IMR-90 (cell line): Measurements from ENCODE around the gene CREB5. TPM values are rescaled to one million over a fixed set of nuclear protein-coding genes. Genes with fewer than 3 reads are reported as not detected.

ENCODE experiments used
- ATAC-seq: fragments of 200-7000 bp; cut with Tn5 transposase; 2 replicates; pipeline ENCODE4 v1.9.1; 2020; ENCODE audit warnings: low read depth, mild to moderate bottlenecking, moderate library complexity
- BruUV-seq: library from RNA; stranded (reverse); fragments of 400-500 nt; replicated peaks from 2 replicates; lab custom pipeline; 2021; lab: Mats Ljungman, UMichigan
- CTCF ChIA-PET: fragments of 300-600 bp; formaldehyde crosslinking; extraction: SDS; loops from one replicate; lab custom pipeline; 2021; ENCODE audit warnings: antibody characterized with exemption; lab: Yijun Ruan, JAX
- POLR2A ChIA-PET: fragments of 300-600 bp; sonication (Branson Sonifier 250); formaldehyde crosslinking; loops from one replicate; lab custom pipeline; 2022; ENCODE audit warnings: antibody characterized with exemption; ENCODE audit not compliant: unreplicated experiment; lab: Charles Lee
- DNase-seq: peaks from one replicate; pipeline ENCODE4 v3.0.0; 2013
- H2AFZ ChIP-seq: replicated peaks from 2 replicates; pipeline ENCODE3; 2013; ENCODE audit warnings: low read length, mild to moderate bottlenecking; ENCODE audit not compliant: poor library complexity
- H2AK5ac ChIP-seq: 2 replicates; pipeline ENCODE4 v1.6.1; 2013; ENCODE audit warnings: low read depth, low read length, inconsistent platforms
- H2AK9ac ChIP-seq: replicated peaks from 2 replicates; pipeline ENCODE3; 2013; ENCODE audit warnings: mild to moderate bottlenecking, low read depth, low read length, moderate library complexity; ENCODE audit not compliant: poor library complexity
- H2BK120ac ChIP-seq: 2 replicates; pipeline ENCODE4 v1.6.1; 2013; ENCODE audit warnings: low read depth, low read length, inconsistent platforms
- H2BK15ac ChIP-seq: 3 replicates; pipeline ENCODE4 v1.6.1; 2013; ENCODE audit warnings: low read depth, low read length, inconsistent platforms
- H2BK20ac ChIP-seq: 2 replicates; pipeline ENCODE4 v1.6.1; 2013; ENCODE audit warnings: low read depth, mild to moderate bottlenecking, inconsistent platforms, low read length, moderate library complexity
- H2BK5ac ChIP-seq: 2 replicates; pipeline ENCODE4 v1.6.1; 2013; ENCODE audit warnings: mild to moderate bottlenecking, low read depth, low read length, inconsistent platforms; ENCODE audit not compliant: poor library complexity, severe bottlenecking
- H3K14ac ChIP-seq: replicated peaks from 2 replicates; pipeline ENCODE4 v1.6.1; 2013; ENCODE audit warnings: low read depth, low read length, inconsistent platforms
- H3K18ac ChIP-seq: 2 replicates; pipeline ENCODE4 v1.6.1; 2013; ENCODE audit warnings: low read depth, low read length, control low read depth
- H3K23ac ChIP-seq: 2 replicates; pipeline ENCODE4 v1.6.1; 2013; ENCODE audit warnings: low read depth, low read length, inconsistent platforms
- H3K27ac ChIP-seq: 2 replicates; pipeline ENCODE4 v1.5.1; 2013; ENCODE audit warnings: mild to moderate bottlenecking, control low read depth, low read length; ENCODE audit not compliant: insufficient read depth
- H3K27me3 ChIP-seq: 2 replicates; pipeline ENCODE4 v1.6.1; 2013; ENCODE audit warnings: low read length; ENCODE audit not compliant: control insufficient read depth, insufficient read depth
- H3K36me3 ChIP-seq: 2 replicates; pipeline ENCODE4 v1.6.1; 2013; ENCODE audit warnings: low read length, mixed read lengths; ENCODE audit not compliant: control insufficient read depth, insufficient read depth
- H3K4ac ChIP-seq: 2 replicates; pipeline ENCODE4 v1.6.1; 2013; ENCODE audit warnings: low read depth, low read length, inconsistent platforms
- H3K4me1 ChIP-seq: 2 replicates; pipeline ENCODE4 v1.6.1; 2013; ENCODE audit warnings: low read length, mixed read lengths; ENCODE audit not compliant: control insufficient read depth, insufficient read depth
- H3K4me2 ChIP-seq: 2 replicates; pipeline ENCODE4 v1.6.1; 2013; ENCODE audit warnings: low read depth, mild to moderate bottlenecking, control low read depth, low read length, moderate library complexity
- H3K4me3 ChIP-seq: 2 replicates; pipeline ENCODE4 v1.5.1; 2013; ENCODE audit warnings: low read depth, mild to moderate bottlenecking, control low read depth, low read length, moderate library complexity; ENCODE audit not compliant: insufficient read depth
- H3K56ac ChIP-seq: 2 replicates; pipeline ENCODE4 v1.6.1; 2013; ENCODE audit warnings: low read length, inconsistent platforms; ENCODE audit not compliant: insufficient read depth; ENCODE audit errors: extremely low read depth
- H3K79me1 ChIP-seq, 2 experiments: 2 replicates each; pipeline ENCODE4 v1.6.1; 2013; ENCODE audit warnings: low read length in 2 of 2, inconsistent platforms in 1 of 2, low read depth in 1 of 2
- H3K9ac ChIP-seq: 2 replicates; pipeline ENCODE4 v1.6.1; 2013; ENCODE audit warnings: low read depth, low read length, control low read depth
- H3K9me1 ChIP-seq: 2 replicates; pipeline ENCODE4 v1.6.1; 2013; ENCODE audit warnings: low read length, inconsistent platforms; ENCODE audit not compliant: insufficient read depth
- H3K9me3 ChIP-seq: 2 replicates; pipeline ENCODE4 v1.6.1; 2013; ENCODE audit warnings: low read length; ENCODE audit not compliant: control insufficient read depth, insufficient read depth
- H4K20me1 ChIP-seq: 2 replicates; pipeline ENCODE4 v1.6.1; 2013; ENCODE audit warnings: low read length, inconsistent platforms; ENCODE audit not compliant: insufficient read depth
- H4K5ac ChIP-seq: 2 replicates; pipeline ENCODE4 v1.6.1; 2013; ENCODE audit warnings: mild to moderate bottlenecking, low read depth, low read length, control low read depth
- H4K8ac ChIP-seq, 2 experiments: 2 replicates each; pipeline ENCODE4 v1.6.1; 2013; ENCODE audit warnings: low read depth in 2 of 2, low read length in 2 of 2, control low read depth in 1 of 2, inconsistent platforms in 1 of 2
- H4K91ac ChIP-seq: 2 replicates; pipeline ENCODE4 v1.6.1; 2013; ENCODE audit warnings: low read depth, low read length, inconsistent platforms; ENCODE audit not compliant: insufficient read depth
- BHLHE40 ChIP-seq: fragments of 150-350 bp; IDR thresholded peaks from 2 replicates; pipeline ENCODE4 v1.6.1; 2016; ENCODE audit warnings: mild to moderate bottlenecking, low read depth, low read length
- CEBPB ChIP-seq: IDR thresholded peaks from 2 replicates; pipeline ENCODE4 v1.6.1; 2012; ENCODE audit warnings: low read depth, low read length, improper control_type of control experiment
- CTCF ChIP-seq: conservative IDR thresholded peaks from 2 replicates; pipeline ENCODE4 v1.5.1; 2012; ENCODE audit warnings: mild to moderate bottlenecking, low read depth, low read length, improper control_type of control experiment
- WGBS, 2 experiments: methylation state at CpG; one replicate each; pipeline versions ENCODE4 v1.1.5 to v1.1.7; 2013; ENCODE audit warnings: missing lambda C conversion rate in 2 of 2; ENCODE audit not compliant: insufficient read length in 1 of 2; ENCODE audit errors: extremely low coverage in 2 of 2; 5-methylcytosine and 5-hydroxymethylcytosine counted together
- dilution Hi-C: fragments of 300-500 bp; cut with HindIII; formaldehyde crosslinking; loops from one replicate; pipeline ENCODE4 v1.14.3; 2018; ENCODE audit warnings: low sequenced_read_pairs; ENCODE audit not compliant: unreplicated experiment
- in situ Hi-C: fragments of 300-500 bp; cut with MboI; formaldehyde crosslinking; loops from 3 replicates; pipeline ENCODE4 v1.14.3; 2019; ENCODE audit warnings: low sequenced_read_pairs, inconsistent platforms, mixed read lengths
- intact Hi-C: fragments of 100-400 bp; cut with micrococcal nuclease; formaldehyde crosslinking; loops from 2 replicates; pipeline ENCODE4 v1.10.0; 2022
- polyA plus RNA-seq, 3 experiments: library from polyadenylated mRNA; depleted of rRNA; stranded (reverse); fragments of >200 nt; gene quantifications; 2 replicates each; pipeline ENCODE4 v1.2.3, GENCODE V29; 2012; ENCODE audit warnings: low replicate concordance in 1 of 3
- total RNA-seq: library from RNA; depleted of rRNA; stranded (reverse); fragments of >200 nt; gene quantifications from 2 replicates; pipeline ENCODE4 v1.2.3, GENCODE V29; 2012

CREB5 gene
- total and polyA plus RNA-seq, 2 of the 4 experiments (the other 2 are of a cell fraction), result 7.3 to 13.1 TPM

GRCh38 chr7:28481091-28481926 lies 69.0 kb downstream of the CREB5 start:
- Histone ChIP-seq H3K79me1 (no peaks in the 10 kb centered on the region), H3K18ac (no peak overlapping the region; the same call in 1 of the 2 replicates), H3K9me1 (no peaks in the 10 kb centered on the region; the same call in 1 of the 2 replicates), H2BK15ac (no peak overlapping the region), H3K4me2 (peak overlapping the region; percentile 32; the same call in 1 of the 2 replicates), H3K4me3 (no peak overlapping the region), H3K4me1 (peaks cover 6% of the 10 kb centered on the region), H2BK5ac (no peak overlapping the region), H2AFZ (no peak overlapping the region), H3K56ac (no peak overlapping the region), H3K23ac (no peak overlapping the region), H3K27me3 (no peaks in the 10 kb centered on the region), H3K14ac (peak overlapping the region; percentile 30; the same call in 1 of the 2 replicates), H4K91ac (no peak overlapping the region), H2BK20ac (no peak overlapping the region), H3K9ac (no peak overlapping the region), H3K9me3 (no peaks in the 10 kb centered on the region), H3K4ac (no peak overlapping the region), H2BK120ac (no peak overlapping the region), H2AK9ac (no peak overlapping the region), H3K36me3 (no peaks in the 10 kb centered on the region), H4K5ac (no peak overlapping the region; the same call in 1 of the 2 replicates), H4K20me1 (no peaks in the 10 kb centered on the region), H3K27ac (peak overlapping the region; percentile 7; the same call in 1 of the 2 replicates), H4K8ac (no peak overlapping the region), H2AK5ac (no peak overlapping the region)
- TF ChIP-seq BHLHE40 (no peak), CTCF (no peak), CEBPB (peak; percentile 96)
- ChIA-PET POLR2A (no interaction called here), CTCF (no interaction called here)
- intact Hi-C loops, result loop anchor here (5.0 kb wide), 1 partner anchor 51 kb away; no protein-coding TSS in a partner anchor
- ATAC-seq, result peak; percentile 64
- in situ Hi-C loops, result no loop called here
- dilution Hi-C loops, result no loop called here
- 60% methylated on average over 1 of the region's 9 CpGs; no CpG with 5 or more reads in 1 of the 2 experiments for WGBS, 2 experiments
- no TSS peak for BruUV-seq
- DNase-seq, result peak; percentile 65
